Neural progenitor cell (in vitro differentiated cells): ENCODE data around the gene IRX2. TPM values are rescaled to one million over a fixed set of nuclear protein-coding genes. Genes with fewer than 3 reads are reported as not detected.

Experiments used
- DNase-seq: peaks from one replicate; pipeline ENCODE4 v3.0.0-alpha.2; 2016; ENCODE audit warnings: low spot score
- H2AFZ ChIP-seq: fragments of 200-600 bp; sonication (generic); replicated peaks from 2 replicates; pipeline ENCODE4 v1.6.1; 2016; ENCODE audit warnings: antibody characterized with exemption
- H3F3A ChIP-seq: fragments of 200-600 bp; sonication (generic); 2 replicates; pipeline ENCODE4 v1.6.1; 2016; ENCODE audit warnings: antibody characterized with exemption, low read depth
- H3K27ac ChIP-seq: fragments of 200-600 bp; sonication (generic); 2 replicates; pipeline ENCODE4 v1.5.1; 2016; ENCODE audit warnings: mild to moderate bottlenecking
- H3K27me3 ChIP-seq: fragments of 200-600 bp; sonication (generic); 2 replicates; pipeline ENCODE4 v1.6.1; 2016; ENCODE audit warnings: mild to moderate bottlenecking, moderate library complexity
- H3K36me3 ChIP-seq: fragments of 200-600 bp; sonication (generic); 2 replicates; pipeline ENCODE4 v1.5.1; 2016
- H3K4me1 ChIP-seq: fragments of 200-600 bp; sonication (generic); 2 replicates; pipeline ENCODE4 v1.6.1; 2016; ENCODE audit warnings: mixed run types
- H3K4me2 ChIP-seq: fragments of 200-600 bp; sonication (generic); 2 replicates; pipeline ENCODE4 v1.6.1; 2016
- H3K4me3 ChIP-seq: fragments of 200-600 bp; sonication (generic); 2 replicates; pipeline ENCODE4 v1.5.1; 2016
- H3K79me2 ChIP-seq: fragments of 200-600 bp; sonication (generic); 2 replicates; pipeline ENCODE4 v1.6.1; 2016; ENCODE audit warnings: low read depth
- H3K9ac ChIP-seq: fragments of 200-600 bp; sonication (generic); 2 replicates; pipeline ENCODE4 v1.6.1; 2016
- H3K9me3 ChIP-seq: fragments of 200-600 bp; sonication (generic); 2 replicates; pipeline ENCODE4 v1.5.1; 2016; ENCODE audit warnings: low read depth
- H4K20me1 ChIP-seq: fragments of 200-600 bp; sonication (generic); 2 replicates; pipeline ENCODE4 v1.6.1; 2016; ENCODE audit warnings: low read depth
- H3K27ac Mint-ChIP-seq: 3 replicates; pipeline ENCODE4 v1.8.0; 2021; ENCODE audit warnings: mixed read lengths
- H3K27me3 Mint-ChIP-seq: 2 replicates; pipeline ENCODE4 v1.8.0; 2022; ENCODE audit warnings: low read depth, mild to moderate bottlenecking, inconsistent platforms, moderate library complexity, mixed read lengths; ENCODE audit not compliant: insufficient read depth
- H3K36me3 Mint-ChIP-seq: 3 replicates; pipeline ENCODE4 v1.8.0; 2021; ENCODE audit warnings: mixed read lengths
- H3K4me1 Mint-ChIP-seq: 3 replicates; pipeline ENCODE4 v1.8.0; 2021; ENCODE audit warnings: mixed read lengths
- H3K4me3 Mint-ChIP-seq: 3 replicates; pipeline ENCODE4 v1.8.0; 2021; ENCODE audit warnings: mild to moderate bottlenecking, moderate library complexity, mixed read lengths
- H3K9me3 Mint-ChIP-seq: 3 replicates; pipeline ENCODE4 v1.8.0; 2020; ENCODE audit warnings: mixed read lengths
- EZH2 ChIP-seq: fragments of 200-600 bp; sonication (generic); IDR thresholded peaks from 2 replicates; pipeline ENCODE4 v1.6.1; 2017; ENCODE audit warnings: antibody characterized with exemption, mild to moderate bottlenecking, moderate library complexity
- EZH2phosphoT487 ChIP-seq: fragments of 200-600 bp; sonication (generic); IDR thresholded peaks from 2 replicates; pipeline ENCODE4 v1.6.1; 2017; ENCODE audit warnings: antibody characterized with exemption
- total RNA-seq: library from RNA; depleted of rRNA; stranded (reverse); fragments of >200 nt; gene quantifications from 2 replicates; pipeline ENCODE4 v1.2.3, GENCODE V29; 2015; ENCODE audit warnings: low replicate concordance
- TF ChIP-seq, protein P1 (sequence below): fragments of 200-600 bp; sonication (generic); IDR thresholded peaks from 2 replicates; pipeline ENCODE4 v1.5.1; 2017; ENCODE audit warnings: antibody characterized with exemption, mild to moderate bottlenecking

Gene IRX2
- total RNA-seq, 1 donor from 2014 or later = 13.7 TPM

DNA sequence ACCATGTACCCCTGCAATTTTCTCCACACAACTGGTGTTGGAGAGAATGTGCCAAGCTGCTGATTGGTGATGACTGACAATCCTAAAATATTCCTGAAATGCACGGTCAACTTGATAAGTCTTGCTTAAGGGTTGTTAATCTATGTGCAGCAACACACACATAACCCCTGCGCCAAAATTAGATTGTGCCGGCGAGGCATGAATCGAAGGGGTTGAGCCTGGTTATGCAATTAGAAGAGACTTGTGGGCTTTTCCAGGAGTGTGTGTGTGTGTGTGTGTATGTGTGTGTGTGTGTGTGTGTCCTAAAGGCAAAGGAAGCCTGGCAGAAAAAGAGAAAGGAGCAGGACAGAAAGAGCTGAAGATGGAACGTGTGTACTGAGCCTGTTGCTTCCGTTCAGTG is 22.3 kb downstream of the IRX2 start:
- no peak for TF ChIP-seq EZH2phosphoT487
- Histone ChIP-seq H2AFZ (no peak overlapping the region), H3K36me3 (no peaks in the 10 kb centered on the region), H4K20me1 (no peaks in the 10 kb centered on the region), H3K9me3 (no peaks in the 10 kb centered on the region), H3K9ac (no peak overlapping the region), H3K4me2 (no peak overlapping the region), H3K4me1 (no peaks in the 10 kb centered on the region), H3K4me3 (no peak overlapping the region), H3K27me3 (no peaks in the 10 kb centered on the region), H3K27ac (no peak overlapping the region), H3K79me2 (no peaks in the 10 kb centered on the region), H3F3A (no peaks in the 10 kb centered on the region)
- peaks cover 4% of the 10 kb centered on the region for H3K9me3 Mint-ChIP-seq
- no peak overlapping the region for H3K27ac Mint-ChIP-seq
- DNase-seq = no peak
- no peak overlapping the region for H3K4me3 Mint-ChIP-seq
- peaks cover 10% of the 10 kb centered on the region for H3K4me1 Mint-ChIP-seq
- no peaks in the 10 kb centered on the region for H3K36me3 Mint-ChIP-seq
- peaks cover 3% of the 10 kb centered on the region for H3K27me3 Mint-ChIP-seq

DNA sequence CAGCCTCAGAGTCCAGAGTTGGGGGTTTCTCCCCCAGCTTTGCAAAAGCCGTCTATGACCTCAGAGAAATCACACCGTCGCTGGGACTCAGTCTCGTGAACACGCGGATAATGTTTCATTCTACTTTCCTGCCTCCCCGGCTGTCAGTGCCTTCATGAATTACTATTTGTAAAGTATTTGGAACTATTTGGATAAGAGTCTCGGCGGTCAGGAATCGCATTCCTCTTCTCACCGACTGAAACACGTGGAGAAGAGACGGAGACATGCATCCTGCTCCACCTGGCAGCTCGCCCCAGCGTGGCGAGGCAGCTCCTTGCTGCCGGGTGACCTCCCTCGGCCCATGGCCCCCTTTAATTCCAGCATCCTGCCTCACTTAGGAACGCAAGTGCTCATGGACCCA is 23.9 kb downstream of the IRX2 start:
- H3F3A ChIP-seq = no peaks in the 10 kb centered on the region
- H3K27ac ChIP-seq = no peak overlapping the region
- H3K36me3 ChIP-seq = no peaks in the 10 kb centered on the region
- Mint-ChIP-seq H3K9me3 (peaks cover 4% of the 10 kb centered on the region), H3K4me3 (no peak overlapping the region), H3K27me3 (peaks cover 3% of the 10 kb centered on the region), H3K27ac (no peak overlapping the region), H3K36me3 (no peaks in the 10 kb centered on the region), H3K4me1 (peaks cover 10% of the 10 kb centered on the region)
- H3K27me3 ChIP-seq = no peaks in the 10 kb centered on the region
- TF ChIP-seq EZH2 = no peak
- TF ChIP-seq, protein P1, sequence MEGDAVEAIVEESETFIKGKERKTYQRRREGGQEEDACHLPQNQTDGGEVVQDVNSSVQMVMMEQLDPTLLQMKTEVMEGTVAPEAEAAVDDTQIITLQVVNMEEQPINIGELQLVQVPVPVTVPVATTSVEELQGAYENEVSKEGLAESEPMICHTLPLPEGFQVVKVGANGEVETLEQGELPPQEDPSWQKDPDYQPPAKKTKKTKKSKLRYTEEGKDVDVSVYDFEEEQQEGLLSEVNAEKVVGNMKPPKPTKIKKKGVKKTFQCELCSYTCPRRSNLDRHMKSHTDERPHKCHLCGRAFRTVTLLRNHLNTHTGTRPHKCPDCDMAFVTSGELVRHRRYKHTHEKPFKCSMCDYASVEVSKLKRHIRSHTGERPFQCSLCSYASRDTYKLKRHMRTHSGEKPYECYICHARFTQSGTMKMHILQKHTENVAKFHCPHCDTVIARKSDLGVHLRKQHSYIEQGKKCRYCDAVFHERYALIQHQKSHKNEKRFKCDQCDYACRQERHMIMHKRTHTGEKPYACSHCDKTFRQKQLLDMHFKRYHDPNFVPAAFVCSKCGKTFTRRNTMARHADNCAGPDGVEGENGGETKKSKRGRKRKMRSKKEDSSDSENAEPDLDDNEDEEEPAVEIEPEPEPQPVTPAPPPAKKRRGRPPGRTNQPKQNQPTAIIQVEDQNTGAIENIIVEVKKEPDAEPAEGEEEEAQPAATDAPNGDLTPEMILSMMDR = no peak
- TF ChIP-seq EZH2phosphoT487 = no peak
- no peaks in the 10 kb centered on the region for H3K4me1 ChIP-seq
- no peak overlapping the region for H3K4me2 ChIP-seq
- H3K9ac ChIP-seq = no peak overlapping the region
- H3K4me3 ChIP-seq = no peak overlapping the region
- H3K79me2 ChIP-seq = no peaks in the 10 kb centered on the region
- no peak for DNase-seq
- H3K9me3 ChIP-seq = no peaks in the 10 kb centered on the region
- H2AFZ ChIP-seq = no peak overlapping the region
- no peaks in the 10 kb centered on the region for H4K20me1 ChIP-seq

DNA sequence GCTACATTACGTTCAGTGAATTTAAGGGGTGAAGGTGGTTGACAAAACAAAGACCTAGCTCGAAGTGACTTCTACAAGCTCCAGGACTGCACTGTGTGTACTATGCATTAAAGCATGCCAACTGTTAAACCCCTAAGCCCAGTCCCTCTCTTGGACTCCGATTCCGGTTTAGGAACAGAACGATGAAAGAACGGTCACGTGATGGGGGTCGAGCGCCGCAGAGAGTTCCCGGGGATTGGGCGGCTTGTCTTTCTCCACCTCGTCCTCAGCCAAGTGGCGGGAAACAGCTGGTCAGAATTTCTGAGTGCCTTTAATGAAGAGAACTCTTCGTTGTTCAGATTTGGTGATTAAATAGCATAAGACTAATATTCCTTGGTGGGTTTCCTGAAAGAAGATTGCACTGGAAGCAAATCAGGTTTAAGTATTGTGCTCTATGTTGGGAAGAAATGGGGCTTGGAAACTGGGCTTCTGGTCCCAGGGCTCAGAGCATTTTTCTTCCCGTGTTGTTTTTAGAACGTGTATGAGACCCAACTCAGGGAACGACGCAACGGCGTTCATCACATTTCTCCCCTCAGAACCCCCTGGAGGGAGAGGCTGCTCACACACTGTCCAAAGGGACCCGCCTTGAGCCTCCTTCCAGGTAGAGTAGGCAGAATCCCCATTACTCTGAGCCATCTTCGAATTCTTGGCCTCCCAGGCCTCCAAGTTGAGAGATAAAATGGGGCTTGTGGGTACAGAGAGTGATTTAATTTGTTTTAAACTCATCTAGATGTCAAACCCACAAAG is 25.3 kb downstream of the IRX2 start:
- Mint-ChIP-seq H3K9me3 (peaks cover 4% of the 10 kb centered on the region), H3K27ac (no peak overlapping the region), H3K4me3 (no peak overlapping the region), H3K36me3 (no peaks in the 10 kb centered on the region), H3K4me1 (peaks cover 5% of the 10 kb centered on the region), H3K27me3 (peaks cover 4% of the 10 kb centered on the region)
- H3K4me3 ChIP-seq = no peak overlapping the region
- no peak overlapping the region for H3K9ac ChIP-seq
- H2AFZ ChIP-seq = no peak overlapping the region
- H3K4me2 ChIP-seq = no peak overlapping the region
- H3K27ac ChIP-seq = no peak overlapping the region
- no peak for DNase-seq
- H3K36me3 ChIP-seq = no peaks in the 10 kb centered on the region
- H3K4me1 ChIP-seq = no peaks in the 10 kb centered on the region
- no peaks in the 10 kb centered on the region for H3F3A ChIP-seq
- TF ChIP-seq, protein P1 = no peak
- no peak for TF ChIP-seq EZH2
- TF ChIP-seq EZH2phosphoT487 = no peak
- no peaks in the 10 kb centered on the region for H3K9me3 ChIP-seq
- H4K20me1 ChIP-seq = no peaks in the 10 kb centered on the region
- no peaks in the 10 kb centered on the region for H3K27me3 ChIP-seq
- no peaks in the 10 kb centered on the region for H3K79me2 ChIP-seq

DNA sequence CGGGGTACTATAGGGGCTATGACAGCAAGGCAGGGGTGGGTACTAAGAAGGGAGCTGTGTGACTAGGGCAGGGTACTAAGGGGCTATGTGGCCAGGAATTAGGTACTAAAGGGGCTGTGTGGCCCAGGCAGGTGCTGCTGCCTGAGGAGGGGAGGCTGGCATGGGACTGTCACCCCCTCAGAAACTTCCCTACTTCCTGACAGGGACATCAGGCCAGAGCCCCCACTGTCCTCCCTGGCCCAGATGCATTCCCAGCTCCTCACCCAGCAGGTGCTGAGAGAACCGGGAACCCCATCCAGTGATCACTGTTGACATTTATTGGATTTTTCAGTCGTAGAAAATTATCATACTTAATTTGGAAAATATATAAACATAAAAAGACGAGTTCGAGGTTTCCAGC is 26.6 kb downstream of the IRX2 start:
- Mint-ChIP-seq H3K4me1 (peaks cover 5% of the 10 kb centered on the region), H3K9me3 (peaks cover 4% of the 10 kb centered on the region), H3K36me3 (no peaks in the 10 kb centered on the region), H3K4me3 (no peak overlapping the region), H3K27ac (no peak overlapping the region), H3K27me3 (peaks cover 4% of the 10 kb centered on the region)
- TF ChIP-seq, protein P1 = no peak
- no peak for TF ChIP-seq EZH2
- TF ChIP-seq EZH2phosphoT487 = no peak
- Histone ChIP-seq H3K27ac (no peak overlapping the region), H3F3A (no peaks in the 10 kb centered on the region), H3K9ac (no peak overlapping the region), H3K4me1 (no peaks in the 10 kb centered on the region), H3K79me2 (no peaks in the 10 kb centered on the region), H3K4me3 (no peak overlapping the region), H3K4me2 (no peak overlapping the region), H3K36me3 (no peaks in the 10 kb centered on the region), H4K20me1 (no peaks in the 10 kb centered on the region), H3K9me3 (no peaks in the 10 kb centered on the region), H2AFZ (no peak overlapping the region), H3K27me3 (no peaks in the 10 kb centered on the region)
- DNase-seq = no peak
